NCI-H345 treated with DMSO at 0.1 percent for 48 hours (cell line): ENCODE results near the gene GABRD.

Source experiments
- DNase-seq: peaks from one replicate; lab custom pipeline; 2025; ENCODE audit not compliant: unreplicated experiment; lab: John Stamatoyannopoulos, UW

Gene GABRD

GRCh38 chr1:2050793-2051682, 31.9 kb downstream of the GABRD start:
- DNase-seq = no peak

DNA sequence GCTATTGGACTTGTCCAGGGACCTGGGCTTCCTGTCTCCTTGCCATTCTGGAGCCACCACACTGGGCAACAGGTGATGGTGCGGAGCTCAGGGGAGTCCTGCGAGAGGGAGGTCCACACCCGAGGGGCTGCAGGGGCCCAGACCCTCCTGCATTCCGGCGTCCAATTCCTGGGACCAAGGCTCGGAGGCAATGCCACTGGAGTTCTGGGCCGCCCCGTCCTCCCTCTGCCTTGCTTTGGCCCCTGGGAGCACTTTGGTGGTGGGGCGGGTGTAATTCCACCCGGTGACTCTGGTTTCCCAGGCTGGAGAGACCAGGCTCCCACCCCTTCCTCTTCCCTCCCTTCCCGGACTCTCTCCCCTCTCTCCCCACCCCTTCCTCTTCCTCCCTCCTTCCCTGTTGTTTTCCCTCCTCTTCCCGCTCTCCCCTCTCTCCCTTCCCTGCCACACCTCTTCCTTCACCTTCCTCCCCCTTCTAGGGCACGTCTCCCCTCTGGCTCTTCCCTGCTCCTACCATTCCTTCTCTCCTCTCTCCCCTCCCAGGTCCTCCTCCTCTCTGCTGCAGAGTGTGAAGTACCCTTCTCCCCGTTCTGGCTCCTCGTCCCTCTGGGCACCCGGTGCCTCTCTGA, 33.0 kb downstream of the GABRD start:
- DNase-seq = no peak

GRCh38 chr1:2052756-2053155, 33.6 kb downstream of the GABRD start:
- DNase-seq = no peak

DNA sequence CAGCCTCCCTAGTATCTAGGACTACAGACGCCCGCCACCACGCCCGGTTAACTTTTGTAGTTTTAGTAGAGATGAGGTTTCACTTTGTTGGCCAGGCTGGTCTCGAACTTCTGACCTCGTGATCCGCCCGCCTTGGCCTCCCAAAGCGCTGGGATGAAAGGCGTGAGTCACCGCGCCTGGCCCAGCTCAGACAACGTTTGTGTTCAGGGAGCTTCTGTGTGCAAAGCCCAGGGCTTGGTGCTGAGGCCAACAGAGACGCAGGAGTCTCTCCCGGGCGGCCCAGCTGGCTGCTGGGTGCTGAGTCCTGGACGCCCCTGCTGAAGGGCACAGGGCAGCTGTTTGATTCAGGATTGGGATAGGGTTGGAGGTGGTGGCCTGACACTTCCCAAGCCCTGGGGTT, 34.1 kb downstream of the GABRD start:
- DNase-seq = no peak

DNA sequence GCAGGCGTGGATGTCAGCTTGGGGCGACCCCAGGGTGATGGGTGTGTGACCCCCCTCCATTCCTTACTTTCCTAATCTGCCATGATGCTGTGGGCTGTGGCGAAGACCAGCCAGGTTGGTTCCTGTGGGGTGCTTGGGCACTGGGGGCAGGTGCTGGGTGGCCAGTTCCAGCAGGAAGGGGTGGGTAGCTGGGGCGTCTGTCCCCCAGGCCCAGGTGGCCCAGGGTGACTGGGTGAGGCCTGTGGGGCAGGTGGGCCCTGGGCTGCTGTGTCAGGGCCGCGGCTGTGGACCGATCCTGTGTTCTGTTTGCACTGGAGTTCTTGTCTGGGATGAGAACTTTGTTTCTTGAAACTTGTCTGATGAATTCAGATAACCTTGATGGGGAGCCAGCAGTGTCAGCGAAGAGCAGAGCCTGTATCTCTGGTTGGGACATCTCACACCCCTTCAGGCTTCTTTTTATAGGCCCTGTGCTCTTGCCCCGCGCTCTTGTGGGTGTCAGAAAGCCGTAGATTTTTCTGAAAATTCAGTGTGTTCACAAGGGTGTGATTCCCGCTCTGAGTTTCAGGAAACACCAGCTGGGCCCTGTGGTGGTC, 34.7 kb downstream of the GABRD start:
- DNase-seq = no peak

GRCh38 chr1:2054560-2054959, 35.4 kb downstream of the GABRD start:
- no peak for DNase-seq

GRCh38 chr1:2055911-2056575, 36.9 kb downstream of the GABRD start:
- no peak for DNase-seq

- DNase-seq = no peak
Observed at GRCh38 chr1:2056955-2057590, 37.9 kb downstream of the GABRD start.

DNA sequence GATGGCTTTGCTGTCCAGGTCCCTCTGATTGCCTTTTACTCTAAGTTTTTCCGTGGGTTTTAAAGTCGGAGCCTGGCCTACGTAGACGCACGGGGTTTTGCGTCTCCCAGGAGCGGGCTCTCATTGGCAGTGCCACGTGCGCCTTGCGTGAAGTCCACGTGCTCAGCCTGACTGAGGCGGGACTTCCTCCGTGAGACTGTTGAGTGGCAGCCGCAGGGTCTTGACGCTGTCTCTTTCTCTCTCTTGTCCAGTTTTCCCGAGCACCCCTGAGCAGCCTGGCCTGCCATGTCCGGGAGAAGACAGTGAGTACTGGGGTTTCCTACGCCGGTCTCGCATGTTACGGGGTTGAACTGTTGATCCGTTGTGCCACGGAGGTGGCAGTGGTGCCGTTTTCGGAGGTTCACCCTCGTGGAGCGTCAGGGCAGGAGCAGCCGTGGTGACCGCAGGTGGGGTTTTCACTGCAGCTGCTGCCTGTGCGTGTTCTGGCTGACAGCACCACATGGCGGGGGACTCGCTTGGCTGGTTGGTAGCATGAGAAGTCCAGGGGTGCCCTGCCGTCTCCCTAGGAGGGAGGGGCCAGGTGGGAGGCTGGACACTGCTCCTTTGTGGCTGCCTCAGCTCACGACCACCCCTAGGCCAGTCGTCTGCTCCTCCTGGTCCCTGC, 40.3 kb downstream of the GABRD start:
- DNase-seq = no peak

- no peak for DNase-seq
Observed at GRCh38 chr1:2060072-2060471, 40.9 kb downstream of the GABRD start.

GRCh38 chr1:2060535-2060934, 41.4 kb downstream of the GABRD start:
- no peak for DNase-seq

- DNase-seq = no peak
Observed at GRCh38 chr1:2061065-2061778, 42.1 kb downstream of the GABRD start.

GRCh38 chr1:2065699-2066098, 46.6 kb downstream of the GABRD start:
- DNase-seq = no peak

GRCh38 chr1:2067393-2067792, 48.2 kb downstream of the GABRD start:
- DNase-seq = no peak

- no peak for DNase-seq
Observed at GRCh38 chr1:2067981-2068380, 48.8 kb downstream of the GABRD start.

DNA sequence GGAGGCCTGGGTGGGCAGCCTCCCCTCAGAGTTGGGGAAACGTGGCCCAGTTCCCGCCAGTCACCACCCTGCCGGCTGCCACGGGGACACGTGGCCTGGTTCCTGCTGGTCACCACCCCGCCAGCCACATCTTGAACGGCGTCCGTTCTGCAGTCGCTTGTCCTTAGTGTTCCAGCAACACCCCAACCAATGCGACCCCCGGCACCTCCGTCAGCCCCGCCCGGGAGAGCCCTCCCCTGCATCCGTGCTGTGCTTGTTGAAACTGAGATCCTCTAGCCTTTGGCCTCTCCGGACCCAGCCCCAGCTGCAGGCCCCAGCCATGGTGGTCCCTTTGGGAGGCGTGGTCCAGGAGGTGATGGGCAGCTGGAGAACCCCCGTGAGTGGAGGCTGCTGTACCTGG, 49.8 kb downstream of the GABRD start:
- DNase-seq = no peak

GRCh38 chr1:2070016-2070415, 50.9 kb downstream of the GABRD start:
- no peak for DNase-seq

- no peak for DNase-seq
Observed at GRCh38 chr1:2070800-2071530, 51.8 kb downstream of the GABRD start.

DNA sequence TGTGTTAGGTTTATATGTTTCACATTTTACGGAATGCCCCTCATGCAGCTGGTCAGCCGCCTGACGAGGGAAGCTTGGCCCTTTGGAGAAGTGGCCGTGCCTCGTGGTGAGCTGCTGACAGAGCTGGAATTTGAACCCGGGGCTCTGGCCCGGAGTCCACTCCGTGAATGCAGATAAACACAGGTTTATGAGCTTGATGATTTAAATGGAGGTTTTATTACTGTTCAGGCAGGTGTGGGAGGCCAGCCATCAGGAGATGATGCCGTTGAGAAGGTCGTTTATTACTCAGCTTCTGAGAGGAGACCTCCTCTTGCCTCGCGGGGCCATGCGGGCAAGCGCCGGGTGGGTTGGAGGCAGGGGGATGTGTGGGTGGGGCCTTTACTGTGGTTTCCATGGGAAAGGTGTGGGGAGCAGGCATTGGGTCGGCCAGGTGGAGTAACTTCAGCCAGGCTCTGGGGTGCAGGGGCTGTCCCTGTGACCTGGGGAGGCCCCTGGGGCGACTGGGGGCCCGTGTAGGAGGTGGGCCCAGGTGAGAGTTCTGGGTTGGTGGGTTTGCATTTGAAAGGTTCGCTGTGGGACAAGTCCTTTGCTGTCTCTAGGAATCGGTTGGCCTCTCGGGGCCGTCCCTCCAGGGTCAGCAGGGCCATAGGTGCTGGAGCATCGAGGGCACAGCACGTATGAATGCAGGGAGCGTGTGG, 53.1 kb downstream of the GABRD start:
- DNase-seq = no peak
